GM12864 (cell line): Measurements from ENCODE around the gene UPK2.

Experiments used
- DNase-seq: peaks from one replicate; pipeline ENCODE4 v3.0.0-alpha.2; 2011; ENCODE audit warnings: low read depth
- H3K4me3 ChIP-seq: 2 replicates; pipeline ENCODE4 v1.5.1; 2011; ENCODE audit warnings: mild to moderate bottlenecking, low read depth, low read length, control low read depth
- CTCF ChIP-seq: IDR thresholded peaks from 2 replicates; pipeline ENCODE4 v1.5.1; 2011; ENCODE audit warnings: low read depth, mild to moderate bottlenecking, moderate library complexity, low read length, control low read depth, inconsistent platforms; ENCODE audit errors: missing control alignments

The UPK2 gene

GRCh38 chr11:118931571-118931970, 24.5 kb upstream of the UPK2 start:
- TF ChIP-seq CTCF, result no peak
- no peak for DNase-seq
- H3K4me3 ChIP-seq, result no peak overlapping the region

- H3K4me3 ChIP-seq, result no peak overlapping the region
- TF ChIP-seq CTCF, result no peak
- DNase-seq, result no peak
Observed at GRCh38 chr11:118933486-118933885, 22.6 kb upstream of the UPK2 start.

- TF ChIP-seq CTCF, result no peak
- no peak for DNase-seq
- no peak overlapping the region for H3K4me3 ChIP-seq
Observed at GRCh38 chr11:118935376-118935775, 20.7 kb upstream of the UPK2 start.

DNA sequence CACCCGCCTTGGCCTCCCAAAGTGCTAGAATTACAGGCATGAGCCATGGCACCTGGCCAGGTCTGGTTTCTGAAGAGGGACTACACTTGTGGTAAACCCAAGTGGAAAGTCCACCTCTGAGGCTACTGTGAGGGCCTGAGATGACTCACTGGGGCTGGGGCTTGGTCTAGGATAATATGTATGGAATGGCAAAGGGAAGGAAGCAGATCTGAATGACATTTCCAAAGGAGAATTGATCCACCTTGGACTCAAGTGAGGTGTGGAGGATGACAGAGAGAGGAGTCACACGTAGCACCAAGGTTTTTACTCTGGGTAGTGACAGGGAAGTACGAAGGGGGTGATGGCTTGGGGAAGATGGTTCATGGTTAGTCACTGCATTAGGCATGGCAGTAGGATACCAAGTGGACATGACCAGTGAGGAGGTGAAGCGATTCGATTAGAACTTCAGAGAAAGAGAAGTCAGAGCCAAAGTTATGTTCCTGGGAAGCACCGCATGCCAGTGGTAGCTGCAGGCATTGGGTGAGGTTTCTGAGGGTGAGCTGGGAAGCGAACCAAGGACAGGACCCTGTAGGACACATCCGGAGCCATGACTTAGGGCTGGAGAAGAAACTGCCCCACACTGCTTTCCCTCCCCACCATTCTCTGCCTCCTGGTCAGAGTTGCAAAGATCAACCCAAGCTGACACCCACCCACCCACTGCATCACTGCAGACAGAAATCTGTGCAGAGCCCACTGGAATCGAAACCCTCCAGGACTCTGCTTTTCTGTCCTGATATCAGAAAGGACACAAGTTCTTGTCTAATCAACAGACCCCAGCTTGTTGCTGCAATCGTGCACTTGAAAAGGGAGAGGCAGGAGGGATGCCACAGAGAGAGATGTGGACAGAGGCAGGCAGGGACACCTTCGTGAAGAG, 17.4 kb upstream of the UPK2 start:
- no peak for DNase-seq
- H3K4me3 ChIP-seq, result no peak overlapping the region
- no peak for TF ChIP-seq CTCF

- TF ChIP-seq CTCF, result no peak
- no peak for DNase-seq
- H3K4me3 ChIP-seq, result no peak overlapping the region
Observed at GRCh38 chr11:118939404-118939915, 16.6 kb upstream of the UPK2 start.

DNA sequence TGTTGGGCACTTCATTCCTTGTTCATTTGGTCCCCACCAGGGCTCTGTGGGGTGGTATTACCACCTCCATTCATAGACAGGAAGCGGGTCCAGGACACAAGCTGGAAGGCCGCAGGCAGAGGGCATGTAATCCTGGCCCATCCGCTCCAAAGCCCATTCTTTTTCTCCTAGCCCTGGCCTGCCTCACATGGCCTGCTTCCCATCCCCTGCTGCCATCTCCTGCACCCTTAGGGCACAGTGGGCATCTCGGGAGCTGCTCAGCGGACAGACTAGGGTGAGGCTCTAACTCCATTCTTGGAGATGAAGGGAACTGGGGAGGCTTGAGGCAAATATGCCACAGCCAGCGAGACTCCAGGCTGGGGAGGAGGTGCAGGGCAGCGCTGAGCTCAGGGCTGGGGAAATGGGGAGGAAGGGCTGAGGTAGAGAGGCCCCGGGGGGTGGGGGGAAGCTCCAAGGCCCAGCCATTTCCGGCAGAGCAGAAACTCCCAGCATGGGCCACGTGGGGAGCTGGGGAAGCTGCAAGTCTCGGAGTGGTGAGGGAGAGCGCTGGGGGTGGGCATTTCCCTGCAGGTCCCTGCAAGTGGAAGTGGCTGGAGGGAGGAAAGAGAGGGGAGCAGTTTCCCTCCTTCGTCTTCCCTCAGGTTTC, 16.0 kb upstream of the UPK2 start:
- DNase-seq, result no peak
- TF ChIP-seq CTCF, result no peak
- no peak overlapping the region for H3K4me3 ChIP-seq
